KMS-11 (cell line): ENCODE measurements around the gene DLG2.

ENCODE experiments used
- H2AFZ ChIP-seq: fragments of 200-600 bp; sonication (generic); 2 replicates; pipeline ENCODE4 v1.6.1; 2016; ENCODE audit warnings: antibody characterized with exemption, mixed run types, low read depth
- H3K27ac ChIP-seq: fragments of 200-600 bp; sonication (generic); 2 replicates; pipeline ENCODE4 v1.6.1; 2016; ENCODE audit warnings: mild to moderate bottlenecking, mixed run types
- H3K27me3 ChIP-seq: fragments of 200-600 bp; sonication (generic); 2 replicates; pipeline ENCODE4 v1.6.1; 2017; ENCODE audit warnings: mild to moderate bottlenecking, low read depth, mixed run types, moderate library complexity; ENCODE audit not compliant: insufficient read depth
- H3K36me3 ChIP-seq: fragments of 200-600 bp; sonication (generic); 2 replicates; pipeline ENCODE4 v1.6.1; 2017; ENCODE audit warnings: mild to moderate bottlenecking, mixed run types; ENCODE audit not compliant: insufficient read depth
- H3K4me1 ChIP-seq: fragments of 200-600 bp; sonication (generic); 2 replicates; pipeline ENCODE4 v1.6.1; 2016; ENCODE audit warnings: mild to moderate bottlenecking, low read depth, mixed run types; ENCODE audit not compliant: poor library complexity, severe bottlenecking
- H3K4me2 ChIP-seq: fragments of 200-600 bp; sonication (generic); 2 replicates; pipeline ENCODE4 v1.7.0; 2016; ENCODE audit warnings: mild to moderate bottlenecking, mixed run types
- H3K4me3 ChIP-seq: fragments of 200-600 bp; sonication (generic); IDR thresholded peaks from 2 replicates; pipeline ENCODE4 v1.6.1; 2017; ENCODE audit warnings: low read depth, low read length, mixed read lengths; ENCODE audit not compliant: insufficient read depth
- H3K79me2 ChIP-seq: fragments of 200-600 bp; sonication (generic); 2 replicates; pipeline ENCODE4 v1.6.1; 2016; ENCODE audit warnings: low read depth, mixed run types; ENCODE audit not compliant: insufficient read depth
- H3K9ac ChIP-seq: fragments of 200-600 bp; sonication (generic); 2 replicates; pipeline ENCODE4 v1.6.1; 2016; ENCODE audit warnings: mild to moderate bottlenecking, mixed run types
- H4K20me1 ChIP-seq: fragments of 200-600 bp; sonication (generic); 2 replicates; pipeline ENCODE4 v1.6.1; 2016; ENCODE audit warnings: mild to moderate bottlenecking, mixed run types; ENCODE audit not compliant: insufficient read depth
- CTCF ChIP-seq: fragments of 200-600 bp; sonication (generic); conservative IDR thresholded peaks from 2 replicates; pipeline ENCODE4 v1.6.1; 2017; ENCODE audit warnings: low read depth, mild to moderate bottlenecking, antibody characterized with exemption, low read length, moderate library complexity, mixed read lengths

Gene DLG2

GRCh38 chr11:84626256-84626655 lies 1000.9 kb downstream of the DLG2 start:
- Histone ChIP-seq H3K4me2 (no peak overlapping the region), H3K27ac (no peak overlapping the region), H3K4me3 (no peak overlapping the region), H3K27me3 (no peaks in the 10 kb centered on the region), H3K36me3 (no peaks in the 10 kb centered on the region), H3K79me2 (no peaks in the 10 kb centered on the region), H3K9ac (no peak overlapping the region), H2AFZ (no peak overlapping the region), H4K20me1 (no peaks in the 10 kb centered on the region), H3K4me1 (no peaks in the 10 kb centered on the region)
- no peak for TF ChIP-seq CTCF

- Histone ChIP-seq H3K27ac (no peak overlapping the region), H3K79me2 (no peaks in the 10 kb centered on the region), H3K4me1 (no peaks in the 10 kb centered on the region), H4K20me1 (no peaks in the 10 kb centered on the region), H3K27me3 (no peaks in the 10 kb centered on the region), H3K4me2 (no peak overlapping the region), H3K36me3 (no peaks in the 10 kb centered on the region), H3K9ac (no peak overlapping the region), H3K4me3 (no peak overlapping the region), H2AFZ (no peak overlapping the region)
- no peak for TF ChIP-seq CTCF
Observed at GRCh38 chr11:84612645-84613044, 1014.5 kb downstream of the DLG2 start.

- TF ChIP-seq CTCF, result no peak
- Histone ChIP-seq H3K4me3 (no peak overlapping the region), H4K20me1 (no peaks in the 10 kb centered on the region), H3K36me3 (no peaks in the 10 kb centered on the region), H2AFZ (no peak overlapping the region), H3K9ac (no peak overlapping the region), H3K4me1 (no peaks in the 10 kb centered on the region), H3K27ac (no peak overlapping the region), H3K27me3 (no peaks in the 10 kb centered on the region), H3K4me2 (no peak overlapping the region), H3K79me2 (no peaks in the 10 kb centered on the region)
Observed at GRCh38 chr11:84608837-84609196, 1018.3 kb downstream of the DLG2 start.

- Histone ChIP-seq H3K79me2 (no peaks in the 10 kb centered on the region), H3K4me2 (no peak overlapping the region), H3K4me1 (no peaks in the 10 kb centered on the region), H3K9ac (no peak overlapping the region), H3K27ac (no peak overlapping the region), H3K27me3 (no peaks in the 10 kb centered on the region), H2AFZ (no peak overlapping the region), H3K36me3 (no peaks in the 10 kb centered on the region), H3K4me3 (no peak overlapping the region), H4K20me1 (no peaks in the 10 kb centered on the region)
- TF ChIP-seq CTCF, result no peak
Observed at GRCh38 chr11:84607975-84608836, 1018.9 kb downstream of the DLG2 start.
